ENCODE data around the gene ZNF205.

GRCh38 chr16:3121851-3122467 lies 9.6 kb downstream of the ZNF205 start:
- TF ChIP-seq EZH2 (IDR thresholded peaks at IDR 0.05; ENCODE audit: low read length, missing control alignments), result no peak
- TF ChIP-seq, protein P1, sequence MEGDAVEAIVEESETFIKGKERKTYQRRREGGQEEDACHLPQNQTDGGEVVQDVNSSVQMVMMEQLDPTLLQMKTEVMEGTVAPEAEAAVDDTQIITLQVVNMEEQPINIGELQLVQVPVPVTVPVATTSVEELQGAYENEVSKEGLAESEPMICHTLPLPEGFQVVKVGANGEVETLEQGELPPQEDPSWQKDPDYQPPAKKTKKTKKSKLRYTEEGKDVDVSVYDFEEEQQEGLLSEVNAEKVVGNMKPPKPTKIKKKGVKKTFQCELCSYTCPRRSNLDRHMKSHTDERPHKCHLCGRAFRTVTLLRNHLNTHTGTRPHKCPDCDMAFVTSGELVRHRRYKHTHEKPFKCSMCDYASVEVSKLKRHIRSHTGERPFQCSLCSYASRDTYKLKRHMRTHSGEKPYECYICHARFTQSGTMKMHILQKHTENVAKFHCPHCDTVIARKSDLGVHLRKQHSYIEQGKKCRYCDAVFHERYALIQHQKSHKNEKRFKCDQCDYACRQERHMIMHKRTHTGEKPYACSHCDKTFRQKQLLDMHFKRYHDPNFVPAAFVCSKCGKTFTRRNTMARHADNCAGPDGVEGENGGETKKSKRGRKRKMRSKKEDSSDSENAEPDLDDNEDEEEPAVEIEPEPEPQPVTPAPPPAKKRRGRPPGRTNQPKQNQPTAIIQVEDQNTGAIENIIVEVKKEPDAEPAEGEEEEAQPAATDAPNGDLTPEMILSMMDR (conservative IDR thresholded peaks at IDR 0.05 in 1 of 2, IDR thresholded peaks at IDR 0.05 in 1 of 2; ENCODE audit: low read depth in 1 of 2, low read length in 2 of 2), result no peak
